SK-N-SH treated with all-trans-retinoic acid at 6 μM for 48 hours (cell line): ENCODE measurements around the gene GRM4.
"Not testable (repeated sequence)": the region's sequence is repeated elsewhere in the genome, so short reads cannot be mapped to it uniquely, and the experiment has no call there.

Experiments
- ATAC-seq: fragments of 200-7000 bp; cut with Tn5 transposase; 3 replicates; pipeline ENCODE4 v1.9.1; 2020; ENCODE audit warnings: mild to moderate bottlenecking, moderate library complexity
- BACH2 ChIP-seq: fragments of 250-450 bp; sonication (Bioruptor Pico); IDR thresholded peaks from 2 replicates; pipeline ENCODE4 v1.9.0; 2021; ENCODE audit warnings: mild to moderate bottlenecking, borderline replicate concordance
- CSRNP3 ChIP-seq: fragments of 250-450 bp; sonication (Bioruptor Pico); IDR thresholded peaks from 2 replicates; pipeline ENCODE4 v1.5.1; 2021; ENCODE audit warnings: mild to moderate bottlenecking, moderate library complexity
- ESRRG ChIP-seq: fragments of 250-450 bp; sonication (Bioruptor Pico); IDR thresholded peaks from 2 replicates; pipeline ENCODE4 v1.6.1; 2021; ENCODE audit warnings: mild to moderate bottlenecking
- GLIS3 ChIP-seq: fragments of 250-450 bp; sonication (Bioruptor Pico); IDR thresholded peaks from 2 replicates; pipeline ENCODE4 v1.5.0; 2020; ENCODE audit warnings: mild to moderate bottlenecking, moderate library complexity
- ISL1 ChIP-seq: fragments of 250-450 bp; sonication (Bioruptor Pico); IDR thresholded peaks from 2 replicates; pipeline ENCODE4 v2.1.2; 2022; ENCODE audit warnings: mild to moderate bottlenecking, moderate library complexity
- PPARA ChIP-seq: fragments of 250-450 bp; sonication (Bioruptor Pico); IDR thresholded peaks from 2 replicates; pipeline ENCODE4 v1.5.0; 2020; ENCODE audit warnings: mild to moderate bottlenecking, borderline replicate concordance
- RARB ChIP-seq: fragments of 250-450 bp; sonication (Bioruptor Pico); IDR thresholded peaks from 2 replicates; pipeline ENCODE4 v1.8.0; 2021; ENCODE audit warnings: mild to moderate bottlenecking, moderate library complexity
- SNAI2 ChIP-seq: fragments of 250-450 bp; sonication (Bioruptor Pico); IDR thresholded peaks from 2 replicates; pipeline ENCODE4 v1.5.0; 2020; ENCODE audit warnings: mild to moderate bottlenecking, moderate library complexity
- TCF4 ChIP-seq: fragments of 250-450 bp; sonication (Bioruptor Pico); IDR thresholded peaks from 2 replicates; pipeline ENCODE4 v1.8.0; 2021; ENCODE audit warnings: mild to moderate bottlenecking, moderate library complexity, borderline replicate concordance
- TOX ChIP-seq: fragments of 250-450 bp; sonication (Bioruptor Pico); IDR thresholded peaks from 2 replicates; pipeline ENCODE4 v1.8.0; 2021; ENCODE audit warnings: mild to moderate bottlenecking, moderate library complexity, borderline replicate concordance
- TSHZ2 ChIP-seq: fragments of 250-450 bp; sonication (Bioruptor Pico); IDR thresholded peaks from 2 replicates; pipeline ENCODE4 v1.5.0; 2020; ENCODE audit warnings: mild to moderate bottlenecking, moderate library complexity
- ZC3H10 ChIP-seq: fragments of 250-450 bp; sonication (Bioruptor Pico); IDR thresholded peaks from 2 replicates; pipeline ENCODE4 v1.5.1; 2021; ENCODE audit warnings: mild to moderate bottlenecking, moderate library complexity
- ZFP3 ChIP-seq: fragments of 250-450 bp; sonication (Bioruptor Pico); IDR thresholded peaks from 2 replicates; pipeline ENCODE4 v1.5.0; 2020; ENCODE audit warnings: mild to moderate bottlenecking, moderate library complexity
- ZFP30 ChIP-seq: fragments of 450-650 bp; formaldehyde crosslinking; IDR thresholded peaks from 2 replicates; pipeline ENCODE4 v1.5.0; 2022; ENCODE audit warnings: mild to moderate bottlenecking, moderate library complexity
- ZNF565 ChIP-seq: fragments of 450-650 bp; formaldehyde crosslinking; conservative IDR thresholded peaks from 2 replicates; pipeline ENCODE4 v1.5.0; 2020; ENCODE audit warnings: low read depth, mild to moderate bottlenecking, moderate library complexity
- ZNF8 ChIP-seq: fragments of 450-650 bp; formaldehyde crosslinking; IDR thresholded peaks from 2 replicates; pipeline ENCODE4 v1.5.0; 2020; ENCODE audit warnings: mild to moderate bottlenecking, moderate library complexity

Gene GRM4

GRCh38 chr6:34018961-34019606, 126.8 kb downstream of the GRM4 start (continued):
- TF ChIP-seq TSHZ2 (CRISPR knock-in tag) (no peak), TCF4 (CRISPR knock-in tag) (no peak), ZC3H10 (no peak), ZFP3 (CRISPR knock-in tag) (no peak), ZNF8 (CRISPR knock-in tag) (no peak)

- no peak for TF ChIP-seq ZC3H10
- no peak for TF ChIP-seq PPARA
- TF ChIP-seq ZNF565 (CRISPR knock-in tag): no peak
- no peak for TF ChIP-seq TSHZ2 (CRISPR knock-in tag)
- no peak for ATAC-seq
Measured at GRCh38 chr6:34018026-34018425, 127.9 kb downstream of the GRM4 start.

- ATAC-seq: no peak
- no peak for TF ChIP-seq ISL1
- no peak for TF ChIP-seq TSHZ2 (CRISPR knock-in tag)
- no peak for TF ChIP-seq ZFP3 (CRISPR knock-in tag)
- no peak for TF ChIP-seq TOX (CRISPR knock-in tag)
- TF ChIP-seq BACH2 (CRISPR knock-in tag): no peak
- TF ChIP-seq SNAI2: no peak
- TF ChIP-seq GLIS3 (CRISPR knock-in tag): no peak
- no peak for TF ChIP-seq CSRNP3 (CRISPR knock-in tag)
Measured at GRCh38 chr6:34017106-34017805, 128.6 kb downstream of the GRM4 start.

- ATAC-seq: not testable (repeated sequence)
Measured at GRCh38 chr6:34016573-34016972, 129.3 kb downstream of the GRM4 start.

- no peak for ATAC-seq
- no peak for TF ChIP-seq ZFP3 (CRISPR knock-in tag)
- TF ChIP-seq TSHZ2 (CRISPR knock-in tag): no peak
- TF ChIP-seq ISL1: no peak
- TF ChIP-seq RARB (CRISPR knock-in tag): no peak
- TF ChIP-seq ESRRG (CRISPR knock-in tag): no peak
- TF ChIP-seq GLIS3 (CRISPR knock-in tag): no peak
- no peak for TF ChIP-seq TOX (CRISPR knock-in tag)
- TF ChIP-seq PPARA: no peak
- no peak for TF ChIP-seq BACH2 (CRISPR knock-in tag)
- no peak for TF ChIP-seq ZNF8 (CRISPR knock-in tag)
- TF ChIP-seq CSRNP3 (CRISPR knock-in tag): no peak
- no peak for TF ChIP-seq ZFP30 (CRISPR knock-in tag)
- TF ChIP-seq TCF4 (CRISPR knock-in tag): no peak
Measured at GRCh38 chr6:34015586-34015985, 130.3 kb downstream of the GRM4 start.
